H1 (cell line): ENCODE results near the gene TMBIM4. TPM values are rescaled to one million over a fixed set of nuclear protein-coding genes. Genes with fewer than 3 reads are reported as not detected.

Source experiments
- CTCF ChIA-PET: fragments of 300-600 bp; sonication (Branson Sonifier 250); formaldehyde crosslinking; loops from one replicate; lab custom pipeline; 2021; ENCODE audit not compliant: partially characterized antibody; lab: Charles Lee
- POLR2A ChIA-PET: fragments of 300-600 bp; sonication (Branson Sonifier 250); formaldehyde crosslinking; loops from one replicate; lab custom pipeline; 2021; ENCODE audit warnings: inconsistent platforms; ENCODE audit not compliant: partially characterized antibody; lab: Charles Lee
- DNase-seq, 2 experiments: peaks; one replicate each; pipeline versions ENCODE4 v3.0.0 to v3.0.0-alpha.2; 2010 to 2022; ENCODE audit warnings: low spot score in 2 of 2, low read depth in 1 of 2, mixed read lengths in 1 of 2
- FAIRE-seq: peaks from 2 replicates; lab custom pipeline; 2011; peaks lifted over from hg19 to GRCh38; lab: Jason Lieb, UNC
- H2AFZ ChIP-seq: 2 replicates; pipeline ENCODE4 v1.8.1; 2012; ENCODE audit warnings: low read length, inconsistent platforms
- H2AK5ac ChIP-seq: 2 replicates; pipeline ENCODE4 v1.6.1; 2013; ENCODE audit warnings: low read depth, low read length
- H2BK120ac ChIP-seq: replicated peaks from 2 replicates; pipeline ENCODE3; 2013; ENCODE audit warnings: low read depth, low read length, inconsistent platforms
- H2BK12ac ChIP-seq: 2 replicates; pipeline ENCODE4 v1.6.1; 2013; ENCODE audit warnings: low read depth, low read length
- H2BK15ac ChIP-seq: 2 replicates; pipeline ENCODE4 v1.6.1; 2013; ENCODE audit warnings: low read length
- H2BK20ac ChIP-seq: 2 replicates; pipeline ENCODE4 v1.6.1; 2013; ENCODE audit warnings: low read length
- H2BK5ac ChIP-seq: 2 replicates; pipeline ENCODE4 v1.6.1; 2013; ENCODE audit warnings: low read depth, low read length
- H3K14ac ChIP-seq: 2 replicates; pipeline ENCODE4 v1.6.1; 2013; ENCODE audit warnings: inconsistent platforms; ENCODE audit not compliant: insufficient read length
- H3K18ac ChIP-seq: 2 replicates; pipeline ENCODE4 v1.6.1; 2013; ENCODE audit warnings: low read length; ENCODE audit errors: extremely low read depth
- H3K23ac ChIP-seq: 2 replicates; pipeline ENCODE4 v1.6.1; 2013; ENCODE audit warnings: inconsistent platforms; ENCODE audit not compliant: insufficient read length
- H3K23me2 ChIP-seq: 2 replicates; pipeline ENCODE4 v1.6.1; 2013; ENCODE audit warnings: low read depth, low read length
- H3K27ac ChIP-seq: 2 replicates; pipeline ENCODE4 v1.6.1; 2011; ENCODE audit warnings: low read depth, low read length, inconsistent platforms
- H3K27me3 ChIP-seq, 4 experiments: replicated peaks in 1 of 4; 1 replicate in 1 of 4; 2 replicates in 3 of 4; pipeline versions ENCODE4 v1.6.1 to v1.8.1; 2011 to 2013; ENCODE audit warnings: low read length in 3 of 4, mild to moderate bottlenecking in 3 of 4, inconsistent platforms in 2 of 4, mixed read lengths in 2 of 4, moderate library complexity in 1 of 4; ENCODE audit not compliant: control insufficient read depth in 3 of 4, insufficient read depth in 3 of 4; ENCODE audit errors: extremely low read depth in 1 of 4
- H3K36me3 ChIP-seq, 4 experiments: 2 replicates each; pipeline versions ENCODE4 v1.6.1 to v1.8.1; 2011 to 2013; ENCODE audit warnings: mild to moderate bottlenecking in 4 of 4, low read length in 3 of 4, moderate library complexity in 2 of 4, control low read depth in 1 of 4, inconsistent platforms in 1 of 4; ENCODE audit not compliant: insufficient read depth in 4 of 4, control insufficient read depth in 2 of 4
- H3K4ac ChIP-seq: replicated peaks from 2 replicates; pipeline ENCODE3; 2013; ENCODE audit warnings: low read length, low read depth, mixed read lengths, inconsistent platforms; ENCODE audit not compliant: insufficient read length
- H3K4me1 ChIP-seq, 4 experiments: replicated peaks in 1 of 4; 1 replicate in 1 of 4; 2 replicates in 3 of 4; pipeline versions ENCODE4 v1.6.1 to v1.8.1; 2011 to 2013; ENCODE audit warnings: low read length in 3 of 4, inconsistent platforms in 2 of 4, mixed read lengths in 1 of 4; ENCODE audit not compliant: insufficient read depth in 4 of 4, control insufficient read depth in 3 of 4
- H3K4me2 ChIP-seq, 2 experiments: 2 replicates each; pipeline versions ENCODE4 v1.6.1 to v1.8.1; 2011 to 2013; ENCODE audit warnings: low read depth in 2 of 2, low read length in 2 of 2, control low read depth in 1 of 2, inconsistent platforms in 1 of 2, mild to moderate bottlenecking in 1 of 2; ENCODE audit not compliant: insufficient read depth in 1 of 2
- H3K4me3 ChIP-seq, 4 experiments: fragments of 200-600, 300-600 bp in 1 of 4; sonication (generic), shearing (Covaris generic), sonication (Bioruptor Twin) in 1 of 4; 2 replicates each; pipeline versions ENCODE4 v1.5.1 to v1.8.1; 2011 to 2016; ENCODE audit warnings: low read length in 4 of 4, low read depth in 3 of 4, control low read depth in 2 of 4, inconsistent platforms in 2 of 4, mild to moderate bottlenecking in 2 of 4, mixed read lengths in 1 of 4, moderate library complexity in 1 of 4; ENCODE audit not compliant: insufficient read depth in 2 of 4; ENCODE audit errors: extremely low read depth in 1 of 4
- H3K56ac ChIP-seq: replicated peaks from 2 replicates; pipeline ENCODE3; 2013; ENCODE audit warnings: low read depth, mild to moderate bottlenecking, mixed read lengths, low read length, inconsistent platforms; ENCODE audit not compliant: insufficient read length
- H3K79me1 ChIP-seq: 2 replicates; pipeline ENCODE4 v1.6.1; 2013; ENCODE audit warnings: low read depth, low read length, control low read depth
- H3K79me2 ChIP-seq, 2 experiments: 2 replicates each; pipeline versions ENCODE4 v1.6.1 to v1.8.1; 2012 to 2013; ENCODE audit warnings: low read length in 2 of 2, mild to moderate bottlenecking in 2 of 2, inconsistent platforms in 1 of 2; ENCODE audit not compliant: insufficient read depth in 2 of 2, control insufficient read depth in 1 of 2
- H3K9ac ChIP-seq, 4 experiments: replicated peaks in 1 of 4; 1 replicate in 1 of 4; 2 replicates in 3 of 4; pipeline versions ENCODE4 v1.6.1 to v1.8.1; 2011 to 2013; ENCODE audit warnings: low read depth in 3 of 4, low read length in 3 of 4, control low read depth in 2 of 4, mild to moderate bottlenecking in 2 of 4, moderate library complexity in 2 of 4, inconsistent platforms in 1 of 4; ENCODE audit errors: extremely low read depth in 1 of 4
- H3K9me3 ChIP-seq, 2 experiments: 2 replicates each; pipeline versions ENCODE4 v1.6.1 to v1.8.1; 2012 to 2013; ENCODE audit warnings: mild to moderate bottlenecking in 2 of 2, moderate library complexity in 2 of 2, control low read depth in 1 of 2, inconsistent platforms in 1 of 2, low read depth in 1 of 2, low read length in 1 of 2, mixed read lengths in 1 of 2; ENCODE audit not compliant: insufficient read depth in 2 of 2
- H4K20me1 ChIP-seq, 2 experiments: replicated peaks in 1 of 2; 2 replicates each; pipeline versions ENCODE3 to v1.8.1; 2011 to 2013; ENCODE audit warnings: inconsistent platforms in 2 of 2, low read length in 2 of 2, mild to moderate bottlenecking in 1 of 2; ENCODE audit not compliant: insufficient read depth in 2 of 2, control insufficient read depth in 1 of 2
- H4K5ac ChIP-seq: 2 replicates; pipeline ENCODE4 v1.6.1; 2013; ENCODE audit warnings: low read length, low read depth, mixed read lengths, inconsistent platforms; ENCODE audit not compliant: insufficient read length
- H4K8ac ChIP-seq: 2 replicates; pipeline ENCODE4 v1.8.0; 2013; ENCODE audit warnings: mild to moderate bottlenecking, moderate library complexity, low read length, inconsistent platforms; ENCODE audit not compliant: insufficient read depth; ENCODE audit errors: extremely low read depth
- H4K91ac ChIP-seq: replicated peaks from 2 replicates; pipeline ENCODE3; 2013; ENCODE audit warnings: low read length, mixed read lengths, inconsistent platforms; ENCODE audit not compliant: insufficient read length
- BRCA1 ChIP-seq: IDR thresholded peaks from 2 replicates; pipeline ENCODE4 v1.6.1; 2012; ENCODE audit warnings: low read depth, low read length, improper control_type of control experiment
- GTF2F1 ChIP-seq: IDR thresholded peaks from 2 replicates; pipeline ENCODE4 v1.6.1; 2012; ENCODE audit warnings: low read depth, low read length, improper control_type of control experiment, borderline replicate concordance
- JUN ChIP-seq: IDR thresholded peaks from 2 replicates; pipeline ENCODE4 v1.6.1; 2011; ENCODE audit warnings: low read depth, mild to moderate bottlenecking, improper control_type of control experiment, low read length
- KDM5A ChIP-seq: fragments of 200-600 bp; IDR thresholded peaks from 2 replicates; pipeline ENCODE4 v1.7.1; 2012; ENCODE audit warnings: mild to moderate bottlenecking, low read length, inconsistent platforms, mixed read lengths
- NRF1 ChIP-seq: IDR thresholded peaks from 2 replicates; pipeline ENCODE4 v1.6.1; 2011; ENCODE audit warnings: mild to moderate bottlenecking, low read depth, low read length, improper control_type of control experiment
- PHF8 ChIP-seq: fragments of 200-600 bp; sonication (generic); conservative IDR thresholded peaks from 2 replicates; pipeline ENCODE4 v1.7.1; 2012; ENCODE audit warnings: low read depth, mild to moderate bottlenecking, inconsistent platforms, low read length, moderate library complexity
- POLR2A ChIP-seq, 2 experiments: IDR thresholded peaks; 1 replicate in 1 of 2; 2 replicates in 1 of 2; pipeline ENCODE4 v1.6.1; 2011; ENCODE audit warnings: low read depth in 2 of 2, low read length in 2 of 2, mild to moderate bottlenecking in 2 of 2; ENCODE audit errors: control extremely low read depth in 1 of 2
- POLR2AphosphoS5 ChIP-seq: IDR thresholded peaks from 2 replicates; pipeline ENCODE4 v1.6.1; 2011; ENCODE audit warnings: low read depth, low read length
- RAD21 ChIP-seq, 2 experiments: IDR thresholded peaks in 1 of 2; conservative IDR thresholded peaks in 1 of 2; 2 replicates each; pipeline ENCODE4 v1.6.1; 2011; ENCODE audit warnings: low read depth in 2 of 2, low read length in 2 of 2, improper control_type of control experiment in 1 of 2, inconsistent platforms in 1 of 2, mild to moderate bottlenecking in 1 of 2, moderate library complexity in 1 of 2
- RNF2 ChIP-seq: fragments of 200-900, 300-1000 bp; sonication (generic); IDR thresholded peaks from 2 replicates; pipeline ENCODE4 v1.7.1; 2016; ENCODE audit warnings: borderline replicate concordance, low read depth, mild to moderate bottlenecking, antibody characterized with exemption, low read length; ENCODE audit not compliant: poor library complexity, severe bottlenecking; ENCODE audit errors: missing control alignments
- SUZ12 ChIP-seq: fragments of 200-600 bp; sonication (generic); IDR thresholded peaks from 2 replicates; pipeline ENCODE4 v1.6.1; 2012; ENCODE audit warnings: mild to moderate bottlenecking, inconsistent platforms, low read length, moderate library complexity, mixed read lengths
- WGBS, 2 experiments: shearing (Covaris generic) in 1 of 2; methylation state at CpG; one replicate each; pipeline versions ENCODE4 v1.1.6 to v1.1.7; 2013 to 2015; ENCODE audit warnings: low lambda C conversion rate in 2 of 2, mixed read lengths in 2 of 2, inconsistent platforms in 1 of 2, low coverage in 1 of 2, missing lambda C conversion rate in 1 of 2; ENCODE audit not compliant: insufficient replicate concordance in 2 of 2, insufficient coverage in 1 of 2, insufficient read length in 1 of 2; ENCODE audit errors: extremely low coverage in 1 of 2, missing lambda C conversion rate in 1 of 2; 5-methylcytosine and 5-hydroxymethylcytosine counted together
- polyA plus RNA-seq, 7 experiments: library from polyadenylated mRNA; depleted of rRNA in 3 of 7; stranded (reverse) in 5 of 7; unstranded in 2 of 7; fragments of >200 nt in 5 of 7; fragments of 200-250 nt in 2 of 7; gene quantifications; 1 replicate in 5 of 7; 2 replicates in 1 of 7; 4 replicates in 1 of 7; pipeline versions ENCODE4 v1.2.1 to v1.2.3, GENCODE V29; 2011 to 2013; ENCODE audit warnings: missing spikeins in 2 of 7, mixed read lengths in 2 of 7
- total RNA-seq: library from RNA; stranded (reverse); fragmentation: NEBNext Ultra II Directional; extraction: Animal tissue kit (Norgen Biotek cat#: 25700); gene quantifications from 2 replicates; pipeline ENCODE4 v1.2.1, GENCODE V29; 2021
- TF ChIP-seq, protein P1 (sequence below): IDR thresholded peaks from 2 replicates; pipeline ENCODE4 v1.6.1; 2012; ENCODE audit warnings: inconsistent platforms
- TF ChIP-seq, protein P2 (sequence below): IDR thresholded peaks from 2 replicates; pipeline ENCODE4 v1.6.1; 2012; ENCODE audit warnings: inconsistent platforms

TMBIM4 gene
- total and polyA plus RNA-seq, 2 of the 8 experiments (the other 6 are each of a cell fraction or from before 2014, with no cell fraction given) = 12.8 to 46.6 TPM

DNA sequence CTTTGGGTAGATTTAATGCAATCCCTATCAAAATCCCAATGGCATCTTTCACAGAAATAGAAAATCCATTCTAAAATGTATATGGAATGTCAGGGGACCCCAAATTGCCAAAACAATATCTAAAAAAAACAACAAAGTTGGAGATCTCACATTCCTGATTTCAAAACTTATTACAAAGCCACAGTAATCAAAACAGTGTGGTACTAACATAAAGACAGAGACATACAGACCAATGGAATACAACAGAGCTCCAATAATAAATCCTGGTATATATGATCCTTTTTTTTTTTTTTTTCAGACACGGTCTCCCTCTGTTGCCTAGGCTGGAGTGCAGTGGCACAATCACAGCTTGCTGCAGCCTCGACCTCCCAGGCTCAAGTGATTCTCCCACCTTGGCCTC, 4.7 kb downstream of the TMBIM4 start:
- Histone ChIP-seq H2BK5ac (no peak overlapping the region), H3K9me3 (peaks cover 0 to 5% of the 10 kb centered on the region in 2 experiments; a peak in 2 of 4 replicates), H3K14ac (no peak overlapping the region), H3K23me2 (peaks cover 6% of the 10 kb centered on the region), H2BK15ac (no peak overlapping the region), H3K36me3 (peaks cover 0 to 3% (median 0%) of the 10 kb centered on the region in 4 experiments; a peak in 1 of 8 replicates), H4K20me1 (no peaks in the 10 kb centered on the region), H3K79me1 (no peaks in the 10 kb centered on the region), H3K27ac (no peak overlapping the region), H2BK120ac (no peak overlapping the region), H3K56ac (no peak overlapping the region), H3K4me2 (no peak overlapping the region), H4K91ac (no peak overlapping the region), H2AK5ac (no peak overlapping the region), H3K27me3 (no peaks in the 10 kb centered on the region), H3K18ac (no peak overlapping the region), H3K4me3 (no peak overlapping the region), H3K23ac (no peak overlapping the region), H3K9ac (no peak overlapping the region), H3K79me2 (peaks cover 0 to 5% of the 10 kb centered on the region in 2 experiments; a peak in 2 of 4 replicates), H2BK20ac (no peak overlapping the region), H2AFZ (no peak overlapping the region), H2BK12ac (no peak overlapping the region), H3K4ac (no peak overlapping the region), H4K5ac (no peak overlapping the region), H3K4me1 (no peaks in the 10 kb centered on the region; a peak in 1 of 7 replicates), H4K8ac (no peak overlapping the region)
- POLR2A ChIA-PET = no interaction called here
- FAIRE-seq (no peak), DNase-seq (no peak)
- 96% methylated on average over 2 of the region's 2 CpGs; no CpG with 5 or more reads in 1 of the 2 experiments for whole genome bisulfite sequencing, 2 experiments
- CTCF ChIA-PET = interaction anchor here (0.8 kb wide), 1 partner anchor 14 kb away, joined by 3 read pairs; no protein-coding TSS in a partner anchor
- TF ChIP-seq NRF1 = no peak
- no peak for TF ChIP-seq SUZ12
- TF ChIP-seq KDM5A = no peak
- TF ChIP-seq, protein P1, sequence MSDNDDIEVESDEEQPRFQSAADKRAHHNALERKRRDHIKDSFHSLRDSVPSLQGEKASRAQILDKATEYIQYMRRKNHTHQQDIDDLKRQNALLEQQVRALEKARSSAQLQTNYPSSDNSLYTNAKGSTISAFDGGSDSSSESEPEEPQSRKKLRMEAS = no peak
- no peak for TF ChIP-seq PHF8
- TF ChIP-seq JUN = no peak
- no peak for TF ChIP-seq BRCA1
- no peak for TF ChIP-seq GTF2F1
- TF ChIP-seq POLR2AphosphoS5 = no peak
- TF ChIP-seq RNF2 = no peak
- TF ChIP-seq, protein P2, sequence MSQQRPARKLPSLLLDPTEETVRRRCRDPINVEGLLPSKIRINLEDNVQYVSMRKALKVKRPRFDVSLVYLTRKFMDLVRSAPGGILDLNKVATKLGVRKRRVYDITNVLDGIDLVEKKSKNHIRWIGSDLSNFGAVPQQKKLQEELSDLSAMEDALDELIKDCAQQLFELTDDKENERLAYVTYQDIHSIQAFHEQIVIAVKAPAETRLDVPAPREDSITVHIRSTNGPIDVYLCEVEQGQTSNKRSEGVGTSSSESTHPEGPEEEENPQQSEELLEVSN = no peak
- no peak for TF ChIP-seq RAD21 (IDR thresholded peaks at IDR 0.05 in 1 of 2, conservative IDR thresholded peaks at IDR 0.05 in 1 of 2; ENCODE audit: low read depth in 2 of 2, low read length in 2 of 2)
- no peak for TF ChIP-seq POLR2A (IDR thresholded peaks at IDR 0.05; ENCODE audit: control extremely low read depth in 1 of 2, low read depth in 2 of 2, low read length in 2 of 2)
